OCI-LY7 (cell line): ENCODE results near the gene ALG9.

Experiments
- EZH2phosphoT487 ChIP-seq: fragments of 200-600 bp; sonication (generic); IDR thresholded peaks from 2 replicates; pipeline ENCODE4 v1.6.1; 2018; ENCODE audit warnings: low read depth, borderline replicate concordance, mild to moderate bottlenecking, mixed run types, antibody characterized with exemption, low read length, moderate library complexity, mixed read lengths
- TF ChIP-seq, protein P1 (sequence below): fragments of 200-600 bp; sonication (generic); conservative IDR thresholded peaks from 2 replicates; pipeline ENCODE4 v1.5.1; 2014; ENCODE audit warnings: mild to moderate bottlenecking, antibody characterized with exemption, low read length, moderate library complexity, mixed read lengths

DNA sequence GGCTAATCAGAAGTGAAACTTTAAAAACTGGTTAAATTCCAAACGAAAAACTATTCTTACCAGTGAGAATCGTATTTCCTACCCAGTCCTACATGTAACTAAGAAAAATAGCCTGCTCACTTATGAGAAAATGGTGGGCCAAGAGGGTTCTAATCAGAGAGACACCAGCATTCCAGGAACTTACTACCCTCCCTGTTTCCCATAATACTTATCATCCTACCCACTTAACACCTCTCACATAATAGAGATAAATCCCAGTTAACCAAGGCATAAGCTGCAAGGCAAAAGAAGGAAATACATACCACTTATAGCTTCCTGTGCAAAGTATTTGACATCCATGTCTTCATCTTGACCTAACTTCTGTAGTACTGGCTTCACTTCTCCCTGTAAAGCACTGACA, 129.6 kb downstream of the ALG9 start:
- TF ChIP-seq, protein P1, sequence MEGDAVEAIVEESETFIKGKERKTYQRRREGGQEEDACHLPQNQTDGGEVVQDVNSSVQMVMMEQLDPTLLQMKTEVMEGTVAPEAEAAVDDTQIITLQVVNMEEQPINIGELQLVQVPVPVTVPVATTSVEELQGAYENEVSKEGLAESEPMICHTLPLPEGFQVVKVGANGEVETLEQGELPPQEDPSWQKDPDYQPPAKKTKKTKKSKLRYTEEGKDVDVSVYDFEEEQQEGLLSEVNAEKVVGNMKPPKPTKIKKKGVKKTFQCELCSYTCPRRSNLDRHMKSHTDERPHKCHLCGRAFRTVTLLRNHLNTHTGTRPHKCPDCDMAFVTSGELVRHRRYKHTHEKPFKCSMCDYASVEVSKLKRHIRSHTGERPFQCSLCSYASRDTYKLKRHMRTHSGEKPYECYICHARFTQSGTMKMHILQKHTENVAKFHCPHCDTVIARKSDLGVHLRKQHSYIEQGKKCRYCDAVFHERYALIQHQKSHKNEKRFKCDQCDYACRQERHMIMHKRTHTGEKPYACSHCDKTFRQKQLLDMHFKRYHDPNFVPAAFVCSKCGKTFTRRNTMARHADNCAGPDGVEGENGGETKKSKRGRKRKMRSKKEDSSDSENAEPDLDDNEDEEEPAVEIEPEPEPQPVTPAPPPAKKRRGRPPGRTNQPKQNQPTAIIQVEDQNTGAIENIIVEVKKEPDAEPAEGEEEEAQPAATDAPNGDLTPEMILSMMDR, result no peak
- no peak for TF ChIP-seq EZH2phosphoT487
